ENCODE measurements around the gene SDCCAG8. TPM values are rescaled to one million over a fixed set of nuclear protein-coding genes. Genes with fewer than 3 reads are reported as not detected.

Gene SDCCAG8
- total RNA-seq, 1 experiment from 2014 or later, result 10.0 TPM

DNA sequence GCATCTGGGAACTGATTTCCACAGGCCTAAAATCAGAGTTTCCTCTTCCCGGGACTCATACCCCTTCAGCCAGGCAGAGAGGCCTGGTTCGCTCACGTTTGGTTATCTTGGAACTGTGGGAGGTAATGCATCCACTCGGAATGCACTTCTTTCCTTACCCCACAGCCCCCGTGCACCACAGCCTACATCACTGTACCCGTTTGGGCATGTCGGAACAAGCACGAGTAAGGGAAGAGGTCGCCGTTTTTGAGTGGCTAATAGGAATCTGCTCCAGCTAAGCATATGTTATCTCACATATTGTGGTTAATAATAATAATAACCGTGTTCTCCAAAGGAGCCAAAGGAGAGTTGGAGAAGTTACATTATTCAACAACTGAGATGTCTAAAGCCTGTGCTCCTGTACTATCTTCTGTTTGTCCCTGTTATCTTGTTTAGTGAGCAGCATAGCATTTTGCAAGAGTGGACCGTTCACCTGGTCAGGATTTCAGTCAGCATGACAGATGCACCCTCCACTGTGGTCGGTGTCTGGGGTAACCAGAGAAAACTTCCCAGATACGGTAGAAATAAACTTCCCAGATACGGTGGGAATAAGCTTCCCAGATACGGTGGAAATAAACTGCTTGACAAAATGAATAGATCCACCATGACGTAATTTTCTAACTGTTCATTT lies 198.6 kb downstream of the SDCCAG8 start:
- Histone ChIP-seq H3K4me2 (ENCODE audit: insufficient read depth, insufficient read length, low read length) (no peak overlapping the region), H4K91ac (ENCODE audit: insufficient read length, low read depth, low read length) (no peak overlapping the region), H3T11ph (ENCODE audit: low read length) (no peak overlapping the region), H2BK15ac (ENCODE audit: low read depth, low read length) (no peak overlapping the region), H3K27ac (ENCODE audit: insufficient read length, low read depth, low read length) (no peak overlapping the region), H2AFZ (ENCODE audit: low read length) (no peak overlapping the region), H2BK5ac (ENCODE audit: insufficient read length, low read length) (no peak overlapping the region), H3K56ac (ENCODE audit: insufficient read length, low read depth, low read length) (no peak overlapping the region), H3K18ac (ENCODE audit: insufficient read length, low read depth, low read length) (no peak overlapping the region), H3K79me1 (ENCODE audit: insufficient read depth, low read depth, low read length, poor library complexity, severe bottlenecking) (no peaks in the 10 kb centered on the region), H3K23ac (ENCODE audit: insufficient read length, low read depth, low read length) (no peak overlapping the region), H4K8ac (replicated peaks; ENCODE audit: insufficient read length, low read depth, low read length) (no peak overlapping the region), H4K20me1 (ENCODE audit: control insufficient read depth, insufficient read depth, insufficient read length) (no peaks in the 10 kb centered on the region), H3K23me2 (ENCODE audit: insufficient read length, low read depth, low read length, poor library complexity, severe bottlenecking) (no peaks in the 10 kb centered on the region), H3K14ac (ENCODE audit: insufficient read depth, low read length) (no peak overlapping the region), H2BK12ac (ENCODE audit: insufficient read length, low read depth, low read length) (no peak overlapping the region), H3K4me1 (ENCODE audit: insufficient read depth, low read length) (no peaks in the 10 kb centered on the region), H3K4ac (ENCODE audit: low read depth, low read length) (no peak overlapping the region), H3K9me3 (ENCODE audit: control insufficient read depth, low read depth, low read length) (no peaks in the 10 kb centered on the region), H2AK5ac (ENCODE audit: insufficient read length, low read length) (no peak overlapping the region), H3K27me3 (ENCODE audit: insufficient read depth, low read length) (no peaks in the 10 kb centered on the region), H3K9ac (ENCODE audit: extremely low read depth, insufficient read length, low read length) (no peak overlapping the region), H3K79me2 (ENCODE audit: insufficient read depth, low read length) (no peaks in the 10 kb centered on the region), H4K5ac (ENCODE audit: insufficient read length, low read depth, low read length) (no peak overlapping the region), H2BK20ac (ENCODE audit: low read depth, low read length, poor library complexity, severe bottlenecking) (no peak overlapping the region), H2BK120ac (ENCODE audit: low read depth, low read length, poor library complexity, severe bottlenecking) (no peak overlapping the region)
- Mint-ChIP-seq H3K27me3 (ENCODE audit: low read depth) (no peaks in the 10 kb centered on the region), H3K4me1 (peaks cover 0 to 4% of the 10 kb centered on the region in 2 experiments; a peak in 1 of 4 replicates), H3K36me3 (ENCODE audit: insufficient read depth in 1 of 3, low read depth in 3 of 3) (no peaks in the 10 kb centered on the region), H3K27ac (peak overlapping the region in 2 of 3 experiments; percentile 71 to 77; a peak in 2 of 7 replicates), H3K4me3 (no peak overlapping the region), H3K9me3 (no peaks in the 10 kb centered on the region)
- no CpG with 5 or more reads among the region's 17 CpGs for WGBS (ENCODE audit: extremely low coverage, insufficient read length, low lambda C conversion rate)
- TF ChIP-seq, protein P1, sequence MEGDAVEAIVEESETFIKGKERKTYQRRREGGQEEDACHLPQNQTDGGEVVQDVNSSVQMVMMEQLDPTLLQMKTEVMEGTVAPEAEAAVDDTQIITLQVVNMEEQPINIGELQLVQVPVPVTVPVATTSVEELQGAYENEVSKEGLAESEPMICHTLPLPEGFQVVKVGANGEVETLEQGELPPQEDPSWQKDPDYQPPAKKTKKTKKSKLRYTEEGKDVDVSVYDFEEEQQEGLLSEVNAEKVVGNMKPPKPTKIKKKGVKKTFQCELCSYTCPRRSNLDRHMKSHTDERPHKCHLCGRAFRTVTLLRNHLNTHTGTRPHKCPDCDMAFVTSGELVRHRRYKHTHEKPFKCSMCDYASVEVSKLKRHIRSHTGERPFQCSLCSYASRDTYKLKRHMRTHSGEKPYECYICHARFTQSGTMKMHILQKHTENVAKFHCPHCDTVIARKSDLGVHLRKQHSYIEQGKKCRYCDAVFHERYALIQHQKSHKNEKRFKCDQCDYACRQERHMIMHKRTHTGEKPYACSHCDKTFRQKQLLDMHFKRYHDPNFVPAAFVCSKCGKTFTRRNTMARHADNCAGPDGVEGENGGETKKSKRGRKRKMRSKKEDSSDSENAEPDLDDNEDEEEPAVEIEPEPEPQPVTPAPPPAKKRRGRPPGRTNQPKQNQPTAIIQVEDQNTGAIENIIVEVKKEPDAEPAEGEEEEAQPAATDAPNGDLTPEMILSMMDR (conservative IDR thresholded peaks at IDR 0.05), result no peak
- DNase-seq, result peak; percentile 20
